Measurements from ENCODE around the gene MKRN3. TPM values are rescaled to one million over a fixed set of nuclear protein-coding genes. Genes with fewer than 3 reads are reported as not detected.

Gene MKRN3
- total and polyA plus RNA-seq, 2 of the 8 experiments (the other 6 are each of a cell fraction or from before 2014, with no cell fraction given): not detected

DNA sequence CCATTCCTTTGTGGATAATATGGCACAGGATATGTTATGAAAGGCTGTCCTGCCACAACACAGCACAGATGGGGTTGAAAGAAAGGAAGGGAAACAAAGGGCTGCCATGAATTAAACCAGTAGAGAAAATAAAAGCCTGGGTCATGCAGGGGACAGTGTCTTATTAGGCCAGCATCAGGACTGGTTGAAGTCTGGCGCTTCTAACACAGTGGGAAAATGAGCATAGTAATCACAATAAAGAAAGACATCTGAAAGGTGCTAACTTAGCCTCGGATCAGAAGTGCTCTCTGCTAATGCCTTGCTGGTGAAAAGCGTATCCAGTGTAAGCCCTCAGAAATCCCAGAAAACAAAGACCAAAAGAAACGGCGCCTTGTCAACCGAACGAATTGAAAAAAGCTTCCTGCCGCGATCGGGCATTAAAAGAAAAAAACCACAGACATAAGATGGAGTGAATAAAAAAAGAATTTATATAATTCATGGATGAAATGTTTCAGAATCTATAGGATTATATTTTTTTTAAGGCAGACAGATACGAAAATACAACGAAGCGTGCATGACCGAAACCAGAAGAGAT lies 566 bp upstream of the MKRN3 start:
- DNase-seq (ENCODE audit: low read depth in 1 of 2, low spot score in 2 of 2) (no peak), FAIRE-seq (no peak)
- ChIA-PET CTCF (ENCODE audit: partially characterized antibody) (no interaction called here), POLR2A (ENCODE audit: partially characterized antibody) (no interaction called here)
- Histone ChIP-seq H2AFZ (ENCODE audit: low read length) (no peak overlapping the region), H2BK15ac (ENCODE audit: low read length) (no peak overlapping the region), H3K4me1 (replicated peaks in 1 of 4; ENCODE audit: control insufficient read depth in 3 of 4, insufficient read depth in 4 of 4, low read length in 3 of 4) (no peaks in the 10 kb centered on the region), H2BK5ac (ENCODE audit: low read depth, low read length) (no peak overlapping the region), H3K79me1 (ENCODE audit: low read depth, low read length) (no peaks in the 10 kb centered on the region), H3K56ac (replicated peaks; ENCODE audit: insufficient read length, low read depth, low read length) (no peak overlapping the region), H4K91ac (replicated peaks; ENCODE audit: insufficient read length, low read length) (no peak overlapping the region), H4K5ac (ENCODE audit: insufficient read length, low read depth, low read length) (no peak overlapping the region), H3K27ac (ENCODE audit: low read depth, low read length) (no peak overlapping the region), H3K14ac (ENCODE audit: insufficient read length) (no peak overlapping the region), H3K23ac (ENCODE audit: insufficient read length) (no peak overlapping the region), H4K20me1 (replicated peaks in 1 of 2; ENCODE audit: control insufficient read depth in 1 of 2, insufficient read depth in 2 of 2, low read length in 2 of 2) (no peaks in the 10 kb centered on the region), H3K4me2 (ENCODE audit: insufficient read depth in 1 of 2, low read depth in 2 of 2, low read length in 2 of 2) (no peak overlapping the region), H2AK5ac (ENCODE audit: low read depth, low read length) (no peak overlapping the region), H3K18ac (ENCODE audit: extremely low read depth, low read length) (no peak overlapping the region), H3K23me2 (ENCODE audit: low read depth, low read length) (no peaks in the 10 kb centered on the region), H2BK20ac (ENCODE audit: low read length) (no peak overlapping the region), H3K9ac (replicated peaks in 1 of 4; ENCODE audit: extremely low read depth in 1 of 4, low read depth in 3 of 4, low read length in 3 of 4) (no peak overlapping the region), H2BK120ac (replicated peaks; ENCODE audit: low read depth, low read length) (no peak overlapping the region), H4K8ac (ENCODE audit: extremely low read depth, insufficient read depth, low read length) (no peak overlapping the region), H3K4me3 (ENCODE audit: extremely low read depth in 1 of 4, insufficient read depth in 2 of 4, low read depth in 3 of 4, low read length in 4 of 4) (no peak overlapping the region), H2BK12ac (ENCODE audit: low read depth, low read length) (no peak overlapping the region), H3K4ac (replicated peaks; ENCODE audit: insufficient read length, low read depth, low read length) (no peak overlapping the region), H3K79me2 (ENCODE audit: control insufficient read depth in 1 of 2, insufficient read depth in 2 of 2, low read length in 2 of 2) (no peaks in the 10 kb centered on the region), H3K9me3 (ENCODE audit: insufficient read depth in 2 of 2, low read depth in 1 of 2, low read length in 1 of 2) (peaks cover 45 to 52% of the 10 kb centered on the region in 2 experiments), H3K27me3 (replicated peaks in 1 of 4; ENCODE audit: control insufficient read depth in 3 of 4, extremely low read depth in 1 of 4, insufficient read depth in 3 of 4, low read length in 3 of 4) (no peaks in the 10 kb centered on the region), H3K36me3 (ENCODE audit: control insufficient read depth in 2 of 4, insufficient read depth in 4 of 4, low read length in 3 of 4) (no peaks in the 10 kb centered on the region)
- no peak for TF ChIP-seq CHD1 (IDR thresholded peaks at IDR 0.05; ENCODE audit: low read depth, low read length)
- TF ChIP-seq POU5F1 (IDR thresholded peaks at IDR 0.05; ENCODE audit: low read depth, low read length): no peak
- no peak for TF ChIP-seq JUND (IDR thresholded peaks at IDR 0.05; ENCODE audit: low read length)
- no peak for TF ChIP-seq TCF12 (IDR thresholded peaks at IDR 0.05; ENCODE audit: low read depth, low read length)
- TF ChIP-seq TEAD4 (IDR thresholded peaks at IDR 0.05; ENCODE audit: low read depth, low read length): no peak
- no peak for TF ChIP-seq SIRT6 (IDR thresholded peaks at IDR 0.05; ENCODE audit: low read length)
- no peak for TF ChIP-seq CBX8 (IDR thresholded peaks at IDR 0.05; ENCODE audit: borderline replicate concordance, low read depth, low read length)
- TF ChIP-seq, protein P1, sequence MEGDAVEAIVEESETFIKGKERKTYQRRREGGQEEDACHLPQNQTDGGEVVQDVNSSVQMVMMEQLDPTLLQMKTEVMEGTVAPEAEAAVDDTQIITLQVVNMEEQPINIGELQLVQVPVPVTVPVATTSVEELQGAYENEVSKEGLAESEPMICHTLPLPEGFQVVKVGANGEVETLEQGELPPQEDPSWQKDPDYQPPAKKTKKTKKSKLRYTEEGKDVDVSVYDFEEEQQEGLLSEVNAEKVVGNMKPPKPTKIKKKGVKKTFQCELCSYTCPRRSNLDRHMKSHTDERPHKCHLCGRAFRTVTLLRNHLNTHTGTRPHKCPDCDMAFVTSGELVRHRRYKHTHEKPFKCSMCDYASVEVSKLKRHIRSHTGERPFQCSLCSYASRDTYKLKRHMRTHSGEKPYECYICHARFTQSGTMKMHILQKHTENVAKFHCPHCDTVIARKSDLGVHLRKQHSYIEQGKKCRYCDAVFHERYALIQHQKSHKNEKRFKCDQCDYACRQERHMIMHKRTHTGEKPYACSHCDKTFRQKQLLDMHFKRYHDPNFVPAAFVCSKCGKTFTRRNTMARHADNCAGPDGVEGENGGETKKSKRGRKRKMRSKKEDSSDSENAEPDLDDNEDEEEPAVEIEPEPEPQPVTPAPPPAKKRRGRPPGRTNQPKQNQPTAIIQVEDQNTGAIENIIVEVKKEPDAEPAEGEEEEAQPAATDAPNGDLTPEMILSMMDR (IDR thresholded peaks at IDR 0.05; ENCODE audit: control extremely low read depth in 1 of 3, insufficient read depth in 1 of 3, low read depth in 1 of 3, low read length in 3 of 3): no peak
- no peak for TF ChIP-seq TAF1 (IDR thresholded peaks at IDR 0.05; ENCODE audit: low read depth, low read length)
- TF ChIP-seq, protein P2, sequence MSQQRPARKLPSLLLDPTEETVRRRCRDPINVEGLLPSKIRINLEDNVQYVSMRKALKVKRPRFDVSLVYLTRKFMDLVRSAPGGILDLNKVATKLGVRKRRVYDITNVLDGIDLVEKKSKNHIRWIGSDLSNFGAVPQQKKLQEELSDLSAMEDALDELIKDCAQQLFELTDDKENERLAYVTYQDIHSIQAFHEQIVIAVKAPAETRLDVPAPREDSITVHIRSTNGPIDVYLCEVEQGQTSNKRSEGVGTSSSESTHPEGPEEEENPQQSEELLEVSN (IDR thresholded peaks at IDR 0.05): no peak
- 93% methylated on average over 14 of the region's 14 CpGs; no CpG with 5 or more reads in 1 of the 2 experiments for WGBS, 2 experiments (ENCODE audit: extremely low coverage in 1 of 2, insufficient coverage in 1 of 2, insufficient read length in 1 of 2, insufficient replicate concordance in 2 of 2, low coverage in 1 of 2, low lambda C conversion rate in 2 of 2, missing lambda C conversion rate in 1 of 2)

Data from H1 (cell line).